H1 (cell line): ENCODE measurements around the gene TCF4. TPM values are rescaled to one million over a fixed set of nuclear protein-coding genes. Genes with fewer than 3 reads are reported as not detected.

Source experiments
- CTCF ChIA-PET: fragments of 300-600 bp; sonication (Branson Sonifier 250); formaldehyde crosslinking; loops from one replicate; lab custom pipeline; 2021; ENCODE audit not compliant: partially characterized antibody; lab: Charles Lee
- POLR2A ChIA-PET: fragments of 300-600 bp; sonication (Branson Sonifier 250); formaldehyde crosslinking; loops from one replicate; lab custom pipeline; 2021; ENCODE audit warnings: inconsistent platforms; ENCODE audit not compliant: partially characterized antibody; lab: Charles Lee
- DNase-seq, 2 experiments: peaks; one replicate each; pipeline versions ENCODE4 v3.0.0 to v3.0.0-alpha.2; 2010 to 2022; ENCODE audit warnings: low spot score in 2 of 2, low read depth in 1 of 2, mixed read lengths in 1 of 2
- FAIRE-seq: peaks from 2 replicates; lab custom pipeline; 2011; peaks lifted over from hg19 to GRCh38; lab: Jason Lieb, UNC
- H2AFZ ChIP-seq: 2 replicates; pipeline ENCODE4 v1.8.1; 2012; ENCODE audit warnings: low read length, inconsistent platforms
- H2AK5ac ChIP-seq: 2 replicates; pipeline ENCODE4 v1.6.1; 2013; ENCODE audit warnings: low read depth, low read length
- H2BK120ac ChIP-seq: replicated peaks from 2 replicates; pipeline ENCODE3; 2013; ENCODE audit warnings: low read depth, low read length, inconsistent platforms
- H2BK12ac ChIP-seq: 2 replicates; pipeline ENCODE4 v1.6.1; 2013; ENCODE audit warnings: low read depth, low read length
- H2BK15ac ChIP-seq: 2 replicates; pipeline ENCODE4 v1.6.1; 2013; ENCODE audit warnings: low read length
- H2BK20ac ChIP-seq: 2 replicates; pipeline ENCODE4 v1.6.1; 2013; ENCODE audit warnings: low read length
- H2BK5ac ChIP-seq: 2 replicates; pipeline ENCODE4 v1.6.1; 2013; ENCODE audit warnings: low read depth, low read length
- H3K14ac ChIP-seq: 2 replicates; pipeline ENCODE4 v1.6.1; 2013; ENCODE audit warnings: inconsistent platforms; ENCODE audit not compliant: insufficient read length
- H3K18ac ChIP-seq: 2 replicates; pipeline ENCODE4 v1.6.1; 2013; ENCODE audit warnings: low read length; ENCODE audit errors: extremely low read depth
- H3K23ac ChIP-seq: 2 replicates; pipeline ENCODE4 v1.6.1; 2013; ENCODE audit warnings: inconsistent platforms; ENCODE audit not compliant: insufficient read length
- H3K23me2 ChIP-seq: 2 replicates; pipeline ENCODE4 v1.6.1; 2013; ENCODE audit warnings: low read depth, low read length
- H3K27ac ChIP-seq: 2 replicates; pipeline ENCODE4 v1.6.1; 2011; ENCODE audit warnings: low read depth, low read length, inconsistent platforms
- H3K27me3 ChIP-seq, 4 experiments: replicated peaks in 1 of 4; 1 replicate in 1 of 4; 2 replicates in 3 of 4; pipeline versions ENCODE4 v1.6.1 to v1.8.1; 2011 to 2013; ENCODE audit warnings: low read length in 3 of 4, mild to moderate bottlenecking in 3 of 4, inconsistent platforms in 2 of 4, mixed read lengths in 2 of 4, moderate library complexity in 1 of 4; ENCODE audit not compliant: control insufficient read depth in 3 of 4, insufficient read depth in 3 of 4; ENCODE audit errors: extremely low read depth in 1 of 4
- H3K36me3 ChIP-seq, 4 experiments: 2 replicates each; pipeline versions ENCODE4 v1.6.1 to v1.8.1; 2011 to 2013; ENCODE audit warnings: mild to moderate bottlenecking in 4 of 4, low read length in 3 of 4, moderate library complexity in 2 of 4, control low read depth in 1 of 4, inconsistent platforms in 1 of 4; ENCODE audit not compliant: insufficient read depth in 4 of 4, control insufficient read depth in 2 of 4
- H3K4ac ChIP-seq: replicated peaks from 2 replicates; pipeline ENCODE3; 2013; ENCODE audit warnings: low read length, low read depth, mixed read lengths, inconsistent platforms; ENCODE audit not compliant: insufficient read length
- H3K4me1 ChIP-seq, 4 experiments: replicated peaks in 1 of 4; 1 replicate in 1 of 4; 2 replicates in 3 of 4; pipeline versions ENCODE4 v1.6.1 to v1.8.1; 2011 to 2013; ENCODE audit warnings: low read length in 3 of 4, inconsistent platforms in 2 of 4, mixed read lengths in 1 of 4; ENCODE audit not compliant: insufficient read depth in 4 of 4, control insufficient read depth in 3 of 4
- H3K4me2 ChIP-seq, 2 experiments: 2 replicates each; pipeline versions ENCODE4 v1.6.1 to v1.8.1; 2011 to 2013; ENCODE audit warnings: low read depth in 2 of 2, low read length in 2 of 2, control low read depth in 1 of 2, inconsistent platforms in 1 of 2, mild to moderate bottlenecking in 1 of 2; ENCODE audit not compliant: insufficient read depth in 1 of 2
- H3K4me3 ChIP-seq, 4 experiments: fragments of 200-600, 300-600 bp in 1 of 4; sonication (generic), shearing (Covaris generic), sonication (Bioruptor Twin) in 1 of 4; 2 replicates each; pipeline versions ENCODE4 v1.5.1 to v1.8.1; 2011 to 2016; ENCODE audit warnings: low read length in 4 of 4, low read depth in 3 of 4, control low read depth in 2 of 4, inconsistent platforms in 2 of 4, mild to moderate bottlenecking in 2 of 4, mixed read lengths in 1 of 4, moderate library complexity in 1 of 4; ENCODE audit not compliant: insufficient read depth in 2 of 4; ENCODE audit errors: extremely low read depth in 1 of 4
- H3K56ac ChIP-seq: replicated peaks from 2 replicates; pipeline ENCODE3; 2013; ENCODE audit warnings: low read depth, mild to moderate bottlenecking, mixed read lengths, low read length, inconsistent platforms; ENCODE audit not compliant: insufficient read length
- H3K79me1 ChIP-seq: 2 replicates; pipeline ENCODE4 v1.6.1; 2013; ENCODE audit warnings: low read depth, low read length, control low read depth
- H3K79me2 ChIP-seq, 2 experiments: 2 replicates each; pipeline versions ENCODE4 v1.6.1 to v1.8.1; 2012 to 2013; ENCODE audit warnings: low read length in 2 of 2, mild to moderate bottlenecking in 2 of 2, inconsistent platforms in 1 of 2; ENCODE audit not compliant: insufficient read depth in 2 of 2, control insufficient read depth in 1 of 2
- H3K9ac ChIP-seq, 4 experiments: replicated peaks in 1 of 4; 1 replicate in 1 of 4; 2 replicates in 3 of 4; pipeline versions ENCODE4 v1.6.1 to v1.8.1; 2011 to 2013; ENCODE audit warnings: low read depth in 3 of 4, low read length in 3 of 4, control low read depth in 2 of 4, mild to moderate bottlenecking in 2 of 4, moderate library complexity in 2 of 4, inconsistent platforms in 1 of 4; ENCODE audit errors: extremely low read depth in 1 of 4
- H3K9me3 ChIP-seq, 2 experiments: 2 replicates each; pipeline versions ENCODE4 v1.6.1 to v1.8.1; 2012 to 2013; ENCODE audit warnings: mild to moderate bottlenecking in 2 of 2, moderate library complexity in 2 of 2, control low read depth in 1 of 2, inconsistent platforms in 1 of 2, low read depth in 1 of 2, low read length in 1 of 2, mixed read lengths in 1 of 2; ENCODE audit not compliant: insufficient read depth in 2 of 2
- H4K20me1 ChIP-seq, 2 experiments: replicated peaks in 1 of 2; 2 replicates each; pipeline versions ENCODE3 to v1.8.1; 2011 to 2013; ENCODE audit warnings: inconsistent platforms in 2 of 2, low read length in 2 of 2, mild to moderate bottlenecking in 1 of 2; ENCODE audit not compliant: insufficient read depth in 2 of 2, control insufficient read depth in 1 of 2
- H4K5ac ChIP-seq: 2 replicates; pipeline ENCODE4 v1.6.1; 2013; ENCODE audit warnings: low read length, low read depth, mixed read lengths, inconsistent platforms; ENCODE audit not compliant: insufficient read length
- H4K8ac ChIP-seq: 2 replicates; pipeline ENCODE4 v1.8.0; 2013; ENCODE audit warnings: mild to moderate bottlenecking, moderate library complexity, low read length, inconsistent platforms; ENCODE audit not compliant: insufficient read depth; ENCODE audit errors: extremely low read depth
- H4K91ac ChIP-seq: replicated peaks from 2 replicates; pipeline ENCODE3; 2013; ENCODE audit warnings: low read length, mixed read lengths, inconsistent platforms; ENCODE audit not compliant: insufficient read length
- BRCA1 ChIP-seq: IDR thresholded peaks from 2 replicates; pipeline ENCODE4 v1.6.1; 2012; ENCODE audit warnings: low read depth, low read length, improper control_type of control experiment
- CBX8 ChIP-seq: fragments of 300-800, 300-1000 bp; sonication (generic); IDR thresholded peaks from 2 replicates; pipeline ENCODE4 v1.7.1; 2016; ENCODE audit warnings: low read depth, low read length, borderline replicate concordance
- CTBP2 ChIP-seq: IDR thresholded peaks from 2 replicates; pipeline ENCODE4 v1.7.0; 2011; ENCODE audit warnings: borderline replicate concordance, mild to moderate bottlenecking, moderate library complexity, mixed read lengths, low read length; ENCODE audit not compliant: insufficient read depth, insufficient read length
- EZH2 ChIP-seq: fragments of 200-600 bp; sonication (generic); IDR thresholded peaks from 2 replicates; pipeline ENCODE4 v1.7.1; 2012; ENCODE audit warnings: low read depth, mild to moderate bottlenecking, moderate library complexity, low read length, inconsistent platforms; ENCODE audit not compliant: severe bottlenecking
- FOSL1 ChIP-seq: IDR thresholded peaks from 2 replicates; pipeline ENCODE4 v1.6.1; 2011; ENCODE audit warnings: mild to moderate bottlenecking, low read depth, low read length, moderate library complexity; ENCODE audit not compliant: insufficient read depth
- HDAC6 ChIP-seq: IDR thresholded peaks from one replicate; pipeline ENCODE4 v1.7.1; 2012; ENCODE audit warnings: low read depth, mild to moderate bottlenecking, inconsistent platforms, low read length, moderate library complexity
- MAFK ChIP-seq: IDR thresholded peaks from 2 replicates; pipeline ENCODE4 v1.6.1; 2012; ENCODE audit warnings: low read depth, mild to moderate bottlenecking, improper control_type of control experiment, low read length
- PHF8 ChIP-seq: fragments of 200-600 bp; sonication (generic); conservative IDR thresholded peaks from 2 replicates; pipeline ENCODE4 v1.7.1; 2012; ENCODE audit warnings: low read depth, mild to moderate bottlenecking, inconsistent platforms, low read length, moderate library complexity
- RXRA ChIP-seq: IDR thresholded peaks from 2 replicates; pipeline ENCODE4 v1.6.1; 2011; ENCODE audit warnings: low read depth, mild to moderate bottlenecking, low read length, moderate library complexity; ENCODE audit not compliant: insufficient read depth
- SIN3A ChIP-seq, 2 experiments: IDR thresholded peaks in 1 of 2; conservative IDR thresholded peaks in 1 of 2; 2 replicates each; pipeline ENCODE4 v1.6.1; 2011 to 2012; ENCODE audit warnings: low read length in 2 of 2, improper control_type of control experiment in 1 of 2, low read depth in 1 of 2, mild to moderate bottlenecking in 1 of 2
- SIX5 ChIP-seq: IDR thresholded peaks from 2 replicates; pipeline ENCODE4 v1.6.1; 2011; ENCODE audit warnings: mild to moderate bottlenecking, low read depth, low read length
- SRF ChIP-seq: IDR thresholded peaks from 2 replicates; pipeline ENCODE4 v1.6.1; 2011; ENCODE audit warnings: mild to moderate bottlenecking, low read depth, low read length, moderate library complexity
- TCF12 ChIP-seq: IDR thresholded peaks from 2 replicates; pipeline ENCODE4 v1.6.1; 2011; ENCODE audit warnings: low read depth, mild to moderate bottlenecking, low read length
- WGBS, 2 experiments: shearing (Covaris generic) in 1 of 2; methylation state at CpG; one replicate each; pipeline versions ENCODE4 v1.1.6 to v1.1.7; 2013 to 2015; ENCODE audit warnings: low lambda C conversion rate in 2 of 2, mixed read lengths in 2 of 2, inconsistent platforms in 1 of 2, low coverage in 1 of 2, missing lambda C conversion rate in 1 of 2; ENCODE audit not compliant: insufficient replicate concordance in 2 of 2, insufficient coverage in 1 of 2, insufficient read length in 1 of 2; ENCODE audit errors: extremely low coverage in 1 of 2, missing lambda C conversion rate in 1 of 2; 5-methylcytosine and 5-hydroxymethylcytosine counted together
- polyA plus RNA-seq, 7 experiments: library from polyadenylated mRNA; depleted of rRNA in 3 of 7; stranded (reverse) in 5 of 7; unstranded in 2 of 7; fragments of >200 nt in 5 of 7; fragments of 200-250 nt in 2 of 7; gene quantifications; 1 replicate in 5 of 7; 2 replicates in 1 of 7; 4 replicates in 1 of 7; pipeline versions ENCODE4 v1.2.1 to v1.2.3, GENCODE V29; 2011 to 2013; ENCODE audit warnings: missing spikeins in 2 of 7, mixed read lengths in 2 of 7
- total RNA-seq: library from RNA; stranded (reverse); fragmentation: NEBNext Ultra II Directional; extraction: Animal tissue kit (Norgen Biotek cat#: 25700); gene quantifications from 2 replicates; pipeline ENCODE4 v1.2.1, GENCODE V29; 2021

TCF4 gene
- total and polyA plus RNA-seq, 2 of the 8 experiments (the other 6 are each of a cell fraction or from before 2014, with no cell fraction given) = 59.3 to 118 TPM

GRCh38 chr18:55384115-55384514 lies 203.9 kb downstream of the TCF4 start:
- H4K20me1 ChIP-seq = peaks cover 0 to 2% of the 10 kb centered on the region in 2 experiments
- H3K9ac ChIP-seq = no peak overlapping the region
- no peak for FAIRE-seq
- H3K4me3 ChIP-seq = no peak overlapping the region
- POLR2A ChIA-PET = interaction anchor here (1.6 kb wide), 1 partner anchor 11 kb away, joined by 3 read pairs; no protein-coding TSS in a partner anchor
- no peaks in the 10 kb centered on the region for H3K27me3 ChIP-seq
- H3K23ac ChIP-seq = no peak overlapping the region
- H3K79me2 ChIP-seq = peaks cover 0 to 83% of the 10 kb centered on the region in 2 experiments; a peak in 3 of 4 replicates
- H4K5ac ChIP-seq = no peak overlapping the region
- H3K4me2 ChIP-seq = no peak overlapping the region
- no peaks in the 10 kb centered on the region for H3K23me2 ChIP-seq
- H2BK20ac ChIP-seq = no peak overlapping the region
- DNase-seq = no peak
- H3K4ac ChIP-seq = no peak overlapping the region
- no peak overlapping the region for H3K14ac ChIP-seq
- H3K36me3 ChIP-seq = peaks cover 0 to 11% (median 2%) of the 10 kb centered on the region in 4 experiments; a peak in 2 of 8 replicates
- H3K9me3 ChIP-seq = 0 out of 4 replicates have a peak, but pooled peaks cover 2 to 7% of the 10 kb centered on the region in 2 experiments
- peaks cover 18% of the 10 kb centered on the region for H3K79me1 ChIP-seq
- no peak overlapping the region for H2AK5ac ChIP-seq
- H2BK5ac ChIP-seq = no peak overlapping the region
- H3K56ac ChIP-seq = no peak overlapping the region
- peak overlapping the region; percentile 12; the same call in 1 of the 2 replicates for H3K27ac ChIP-seq
- H2BK15ac ChIP-seq = no peak overlapping the region
- 95% methylated on average over 4 of the region's 4 CpGs; no CpG with 5 or more reads in 1 of the 2 experiments for WGBS, 2 experiments
- H2AFZ ChIP-seq = no peak overlapping the region
- no peak overlapping the region for H3K18ac ChIP-seq
- H2BK12ac ChIP-seq = no peak overlapping the region
- no peak overlapping the region for H4K8ac ChIP-seq
- CTCF ChIA-PET = interaction anchor here (0.7 to 5.0 kb wide), 27 partner anchors 11 to 406 kb away, joined by 3 to 37 read pairs (median 4); no protein-coding TSS in a partner anchor
- H2BK120ac ChIP-seq = no peak overlapping the region
- no peak overlapping the region for H4K91ac ChIP-seq
- H3K4me1 ChIP-seq = peaks cover 0 to 3% (median 1%) of the 10 kb centered on the region in 4 experiments; a peak in 3 of 7 replicates
- no peak for TF ChIP-seq RXRA
- no peak for TF ChIP-seq HDAC6
- TF ChIP-seq SIX5 = no peak
- no peak for TF ChIP-seq PHF8
- no peak for TF ChIP-seq TCF12
- TF ChIP-seq FOSL1 = no peak
- TF ChIP-seq SIN3A (conservative IDR thresholded peaks at IDR 0.05 in 1 of 2, IDR thresholded peaks at IDR 0.05 in 1 of 2; ENCODE audit: low read depth in 1 of 2, low read length in 2 of 2) = no peak
- TF ChIP-seq CBX8 = no peak
- TF ChIP-seq EZH2 = no peak
- TF ChIP-seq CTBP2 = no peak
- no peak for TF ChIP-seq BRCA1
- no peak for TF ChIP-seq MAFK
- no peak for TF ChIP-seq SRF
